ENCODE data around the gene CDK15.

GRCh38 chr2:201781557-201782051, 24.7 kb upstream of the CDK15 start:
- TF ChIP-seq CTCF (IDR thresholded peaks at IDR 0.05): no peak
- TF ChIP-seq POLR2AphosphoS5 (IDR thresholded peaks at IDR 0.05): no peak

All from prostate gland (tissue), 2 donors.